Activated CD8-positive, alpha-beta T cell treated with anti-CD3 and anti-CD28 coated beads for 36 hours (primary cell): ENCODE measurements around the gene ANKRD34C. TPM values are rescaled to one million over a fixed set of nuclear protein-coding genes. Genes with fewer than 3 reads are reported as not detected.

ENCODE experiments used
- ATAC-seq: fragments of 200-7000 bp; cut with Tn5 transposase; one replicate; pipeline ENCODE4 v1.10.0; 2021; ENCODE audit warnings: mild to moderate bottlenecking, moderate library complexity
- CTCF ChIA-PET: fragments of 350-600 bp; sonication (Branson Sonifier 250); formaldehyde crosslinking; loops from one replicate; lab custom pipeline; 2021; ENCODE audit warnings: antibody characterized with exemption; lab: Charles Lee
- POLR2A ChIA-PET: fragments of 350-600 bp; sonication (Branson Sonifier 250); formaldehyde crosslinking; loops from one replicate; lab custom pipeline; 2021; ENCODE audit warnings: antibody characterized with exemption; lab: Charles Lee
- DNase-seq: peaks from one replicate; pipeline ENCODE4 v3.0.0-alpha.2; 2020
- H3K27ac Mint-ChIP-seq: one replicate; pipeline ENCODE4 v1.8.0; 2021; ENCODE audit warnings: mild to moderate bottlenecking, mixed read lengths
- H3K27me3 Mint-ChIP-seq: one replicate; pipeline ENCODE4 v1.8.0; 2021; ENCODE audit warnings: mixed read lengths
- H3K36me3 Mint-ChIP-seq: one replicate; pipeline ENCODE4 v1.8.0; 2021; ENCODE audit warnings: low read depth, mixed read lengths
- H3K4me1 Mint-ChIP-seq: one replicate; pipeline ENCODE4 v1.8.0; 2021; ENCODE audit warnings: low read depth, mixed read lengths
- H3K4me3 Mint-ChIP-seq: one replicate; pipeline ENCODE4 v1.8.0; 2021; ENCODE audit warnings: mild to moderate bottlenecking, moderate library complexity, mixed read lengths
- H3K9me3 Mint-ChIP-seq: one replicate; pipeline ENCODE4 v1.8.0; 2021; ENCODE audit warnings: mixed read lengths
- CTCF ChIP-seq: fragments of 200-600 bp; IDR thresholded peaks from one replicate; pipeline ENCODE4 v1.8.0; 2022; ENCODE audit warnings: antibody characterized with exemption, mild to moderate bottlenecking
- intact Hi-C: fragments of 100-400 bp; cut with micrococcal nuclease; formaldehyde crosslinking; loops from one replicate; pipeline ENCODE4 v1.10.0; 2022
- total RNA-seq, 2 experiments: library from RNA; stranded (reverse); gene quantifications; one replicate each; pipeline ENCODE4 v1.2.3, GENCODE V29; 2021

The ANKRD34C gene
- total RNA-seq, 2 experiments from 2014 or later, result not detected

DNA sequence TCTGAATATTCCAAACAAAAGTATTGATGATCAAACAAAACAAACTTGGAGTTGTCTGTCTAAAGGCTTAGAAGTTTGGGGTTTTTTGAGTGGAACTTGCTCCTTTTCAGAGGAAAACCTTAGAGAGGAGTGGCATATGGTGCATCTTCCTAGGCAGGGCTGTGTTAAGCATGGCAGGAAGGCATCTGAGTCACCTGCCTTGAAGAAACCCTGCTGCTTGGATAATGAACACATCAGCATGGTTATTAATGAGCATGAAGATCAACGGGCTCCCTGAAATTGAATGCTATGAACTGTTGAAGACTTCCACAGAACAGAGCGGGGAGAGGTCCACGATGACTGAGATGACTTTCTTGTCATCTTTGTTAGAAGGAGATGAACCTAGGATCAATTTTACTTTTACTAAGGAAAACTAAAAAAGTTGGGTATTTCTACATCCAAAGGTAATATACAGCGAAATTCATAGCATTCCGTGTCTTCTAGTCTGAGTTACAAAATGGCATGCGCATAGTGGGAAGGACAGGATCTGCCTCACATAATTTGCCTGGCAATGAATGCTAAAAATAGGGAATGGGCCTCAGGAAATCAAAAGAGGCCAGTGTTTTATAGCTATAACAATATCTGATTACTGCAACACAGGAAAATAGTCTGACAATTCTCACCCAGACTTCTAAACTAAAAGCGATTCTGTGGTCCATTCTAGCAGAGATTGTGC lies 16.8 kb downstream of the ANKRD34C start:
- ATAC-seq, result no peak
- Mint-ChIP-seq H3K4me3 (no peak overlapping the region), H3K36me3 (no peaks in the 10 kb centered on the region), H3K9me3 (no peaks in the 10 kb centered on the region), H3K4me1 (no peaks in the 10 kb centered on the region), H3K27ac (no peak overlapping the region), H3K27me3 (peaks cover 31% of the 10 kb centered on the region)
- intact Hi-C loops, result no loop called here
- no peak for TF ChIP-seq CTCF
- ChIA-PET CTCF (interaction anchor here (2.6 kb wide), 1 partner anchor 11 kb away, joined by 5 read pairs; the partner anchor contains the start of gene TMED3), POLR2A (no interaction called here)
- no peak for DNase-seq

DNA sequence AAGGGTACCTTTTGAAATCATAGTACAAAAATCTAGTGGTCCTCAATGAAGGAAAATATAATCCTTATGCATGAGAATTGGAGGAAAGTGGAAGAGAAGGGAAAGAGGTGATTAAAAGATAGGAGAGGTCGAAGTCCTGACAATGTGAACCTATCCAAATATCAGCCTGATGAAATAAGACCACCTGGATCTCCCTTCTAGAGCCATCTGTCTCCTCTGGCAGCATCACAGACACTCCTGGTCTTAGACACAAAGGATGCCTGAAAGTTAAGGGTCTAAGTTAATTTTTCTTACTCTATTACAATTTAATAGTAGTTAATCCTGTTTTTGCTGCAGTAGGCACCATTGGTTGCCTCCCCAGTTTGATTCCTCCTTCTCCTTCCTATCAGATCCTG lies 17.3 kb downstream of the ANKRD34C start:
- Mint-ChIP-seq H3K27ac (no peak overlapping the region), H3K36me3 (no peaks in the 10 kb centered on the region), H3K9me3 (no peaks in the 10 kb centered on the region), H3K27me3 (peaks cover 36% of the 10 kb centered on the region), H3K4me1 (no peaks in the 10 kb centered on the region), H3K4me3 (no peak overlapping the region)
- CTCF ChIA-PET, result interaction anchor here (2.6 kb wide), 1 partner anchor 11 kb away, joined by 5 read pairs; the partner anchor contains the start of gene TMED3
- intact Hi-C loops, result no loop called here
- ATAC-seq (no peak), DNase-seq (no peak)
- POLR2A ChIA-PET, result no interaction called here
- no peak for TF ChIP-seq CTCF

- H3K4me1 Mint-ChIP-seq, result peaks cover 20% of the 10 kb centered on the region
- H3K9me3 Mint-ChIP-seq, result no peaks in the 10 kb centered on the region
- peaks cover 4% of the 10 kb centered on the region for H3K36me3 Mint-ChIP-seq
- ATAC-seq (no peak), DNase-seq (peak; percentile 14)
- H3K4me3 Mint-ChIP-seq, result no peak overlapping the region
- H3K27me3 Mint-ChIP-seq, result peaks cover 28% of the 10 kb centered on the region
- intact Hi-C loops, result no loop called here
- no peak overlapping the region for H3K27ac Mint-ChIP-seq
- ChIA-PET POLR2A (no interaction called here), CTCF (interaction anchor here (0.9 kb wide), 1 partner anchor 33 kb away, joined by 4 read pairs; no protein-coding TSS in a partner anchor)
- no peak for TF ChIP-seq CTCF
Observed at GRCh38 chr15:79307251-79307650, 24.7 kb downstream of the ANKRD34C start.

DNA sequence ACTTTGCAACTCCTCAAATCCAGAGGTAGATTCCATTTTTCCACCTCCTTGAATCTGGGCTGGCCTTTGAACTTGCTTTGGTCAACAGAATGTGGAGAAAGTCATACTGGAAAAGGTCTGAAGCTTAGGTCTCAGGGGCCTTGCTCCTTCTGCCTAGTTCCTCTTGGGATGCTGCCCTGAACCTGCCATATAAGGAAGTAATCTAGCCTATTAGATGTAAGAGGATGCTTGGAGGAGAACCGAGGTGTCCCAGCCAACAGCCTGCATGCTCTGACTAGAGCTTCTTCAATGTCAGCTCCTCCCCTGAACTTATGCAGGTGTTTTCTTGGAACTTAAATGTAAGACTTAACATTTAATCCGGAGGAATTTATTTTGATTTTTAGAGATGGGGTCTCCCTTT lies 26.4 kb downstream of the ANKRD34C start:
- no peak for TF ChIP-seq CTCF
- intact Hi-C loops, result no loop called here
- peaks cover 20% of the 10 kb centered on the region for H3K36me3 Mint-ChIP-seq
- ChIA-PET CTCF (interaction anchor here (0.6 to 1.2 kb wide), 2 partner anchors 12 to 1517 kb away, joined by 3 to 4 read pairs; no protein-coding TSS in a partner anchor), POLR2A (no interaction called here)
- H3K4me3 Mint-ChIP-seq, result no peak overlapping the region
- H3K4me1 Mint-ChIP-seq, result peaks cover 35% of the 10 kb centered on the region
- peaks cover 21% of the 10 kb centered on the region for H3K27me3 Mint-ChIP-seq
- DNase-seq, result no peak
- ATAC-seq, result no peak
- no peak overlapping the region for H3K27ac Mint-ChIP-seq
- no peaks in the 10 kb centered on the region for H3K9me3 Mint-ChIP-seq

DNA sequence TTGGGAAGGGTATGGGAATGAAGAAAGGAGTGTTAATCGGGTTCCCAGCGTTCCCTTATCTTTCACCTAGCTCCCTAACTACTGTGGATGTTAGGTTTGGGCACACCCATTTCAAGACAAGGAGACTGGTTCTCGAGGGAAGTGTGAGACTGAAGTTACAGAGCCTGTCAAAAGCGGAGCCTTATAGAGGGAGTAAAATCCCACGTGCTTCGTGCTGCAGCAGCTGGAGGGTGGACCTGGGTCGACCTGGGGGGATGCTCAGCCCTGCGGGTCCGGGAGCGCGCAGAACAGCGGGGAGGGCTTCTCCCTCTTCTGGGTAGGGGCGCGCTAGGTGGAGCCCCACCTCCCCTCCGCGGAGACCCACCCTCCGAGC lies 28.1 kb downstream of the ANKRD34C start:
- H3K27ac Mint-ChIP-seq, result no peak overlapping the region
- H3K4me1 Mint-ChIP-seq, result peaks cover 44% of the 10 kb centered on the region
- H3K4me3 Mint-ChIP-seq, result peak overlapping the region; percentile 77
- DNase-seq (no peak), ATAC-seq (peak; percentile 51)
- CTCF ChIA-PET, result interaction anchor here (1.0 kb wide), 1 partner anchor 12 kb away, joined by 5 read pairs; no protein-coding TSS in a partner anchor
- no peaks in the 10 kb centered on the region for H3K9me3 Mint-ChIP-seq
- H3K27me3 Mint-ChIP-seq, result peaks cover 11% of the 10 kb centered on the region
- intact Hi-C loops, result no loop called here
- POLR2A ChIA-PET, result no interaction called here
- peaks cover 35% of the 10 kb centered on the region for H3K36me3 Mint-ChIP-seq
- no peak for TF ChIP-seq CTCF
